Measurements from ENCODE around the gene SMIM22. TPM values are rescaled to one million over a fixed set of nuclear protein-coding genes. Genes with fewer than 3 reads are reported as not detected.

The SMIM22 gene
- polyA plus RNA-seq, 4 donors, result 134 to 1,710 (median 721) TPM

- Histone ChIP-seq H3K9me3 (ENCODE audit: control insufficient read depth in 2 of 2, insufficient read depth in 1 of 2, low read depth in 1 of 2, low read length in 1 of 2) (peaks cover 0 to 6% of the 10 kb centered on the region in 2 donors), H3K36me3 (ENCODE audit: control insufficient read depth in 3 of 3, insufficient read depth in 2 of 3, low read depth in 1 of 3, low read length in 3 of 3) (peaks cover 5 to 76% (median 9%) of the 10 kb centered on the region in 3 donors)
- no peak for FAIRE-seq
Observed at GRCh38 chr16:4750896-4751295, 44.3 kb upstream of the SMIM22 start.

GRCh38 chr16:4752351-4753100 lies 42.6 kb upstream of the SMIM22 start:
- H3K36me3 ChIP-seq (ENCODE audit: control insufficient read depth in 3 of 3, insufficient read depth in 2 of 3, low read depth in 1 of 3, low read length in 3 of 3), result peaks cover 5 to 79% (median 9%) of the 10 kb centered on the region in 3 donors
- H3K4me3 ChIP-seq (ENCODE audit: low read depth in 1 of 3, low read length in 3 of 3), result no peak overlapping the region
- H3K27ac ChIP-seq (ENCODE audit: low read depth in 1 of 3, low read length in 2 of 3), result no peak overlapping the region
- no peak for FAIRE-seq
- H3K4me1 ChIP-seq (ENCODE audit: control insufficient read depth in 3 of 3, insufficient read depth in 2 of 3, low read depth in 1 of 3, low read length in 2 of 3), result no peaks in the 10 kb centered on the region
- DNase-seq, result no peak
- H3K9me3 ChIP-seq (ENCODE audit: control insufficient read depth in 2 of 2, insufficient read depth in 1 of 2, low read depth in 1 of 2, low read length in 1 of 2), result peaks cover 0 to 6% of the 10 kb centered on the region in 2 donors
- no peaks in the 10 kb centered on the region for H3K27me3 ChIP-seq (ENCODE audit: control insufficient read depth in 3 of 3, insufficient read depth in 3 of 3, low read length in 3 of 3)
- 96 to 98% (median 97%) methylated on average over 39 to 44 of the region's 44 CpGs for WGBS, 3 donors

More at GRCh38 chr16:4750896-4751295, 44.3 kb upstream of the SMIM22 start:
- no peak overlapping the region for H3K4me3 ChIP-seq (ENCODE audit: low read depth in 1 of 3, low read length in 3 of 3)
- no peaks in the 10 kb centered on the region for H3K27me3 ChIP-seq (ENCODE audit: control insufficient read depth in 3 of 3, insufficient read depth in 3 of 3, low read length in 3 of 3)
- no peak for DNase-seq
- 81 to 88% (median 81%) methylated on average over 8 of the region's 8 CpGs for WGBS, 3 donors
- H3K27ac ChIP-seq (ENCODE audit: low read depth in 1 of 3, low read length in 2 of 3), result no peak overlapping the region
- H3K4me1 ChIP-seq (ENCODE audit: control insufficient read depth in 3 of 3, insufficient read depth in 2 of 3, low read depth in 1 of 3, low read length in 2 of 3), result no peaks in the 10 kb centered on the region

DNA sequence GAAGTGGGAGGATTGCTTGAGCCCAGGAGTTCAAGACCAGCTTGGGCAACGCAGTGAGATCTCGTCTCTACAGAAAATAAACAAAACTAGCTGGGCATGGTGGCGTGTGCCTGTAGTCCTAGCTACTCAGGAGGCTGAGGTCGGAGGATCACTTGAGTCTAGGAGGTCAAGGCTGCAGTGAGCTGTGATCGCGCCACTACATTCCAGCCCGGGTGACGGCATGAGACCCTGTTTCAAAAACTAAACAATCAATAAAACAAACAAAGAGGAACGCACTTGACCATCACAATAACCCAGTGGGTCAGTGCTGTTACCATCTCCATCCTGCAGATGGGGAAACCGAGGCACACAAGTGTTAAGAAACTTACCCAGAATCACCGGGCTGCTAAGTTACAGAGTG lies 41.9 kb upstream of the SMIM22 start:
- H3K9me3 ChIP-seq (ENCODE audit: control insufficient read depth in 2 of 2, insufficient read depth in 1 of 2, low read depth in 1 of 2, low read length in 1 of 2), result peaks cover 0 to 6% of the 10 kb centered on the region in 2 donors
- H3K4me1 ChIP-seq (ENCODE audit: control insufficient read depth in 3 of 3, insufficient read depth in 2 of 3, low read depth in 1 of 3, low read length in 2 of 3), result no peaks in the 10 kb centered on the region
- FAIRE-seq, result no peak
- H3K27ac ChIP-seq (ENCODE audit: low read depth in 1 of 3, low read length in 2 of 3), result no peak overlapping the region
- no peak overlapping the region for H3K4me3 ChIP-seq (ENCODE audit: low read depth in 1 of 3, low read length in 3 of 3)
- H3K27me3 ChIP-seq (ENCODE audit: control insufficient read depth in 3 of 3, insufficient read depth in 3 of 3, low read length in 3 of 3), result no peaks in the 10 kb centered on the region
- 93 to 95% (median 95%) methylated on average over 11 of the region's 11 CpGs for WGBS, 3 donors
- H3K36me3 ChIP-seq (ENCODE audit: control insufficient read depth in 3 of 3, insufficient read depth in 2 of 3, low read depth in 1 of 3, low read length in 3 of 3), result peaks cover 5 to 83% (median 10%) of the 10 kb centered on the region in 3 donors
- DNase-seq, result no peak

GRCh38 chr16:4754865-4755264 lies 40.3 kb upstream of the SMIM22 start:
- WGBS, 3 donors, result 97 to 100% (median 100%) methylated on average over 4 of the region's 4 CpGs
- Histone ChIP-seq H3K4me3 (ENCODE audit: low read depth in 1 of 3, low read length in 3 of 3) (no peak overlapping the region), H3K4me1 (ENCODE audit: control insufficient read depth in 3 of 3, insufficient read depth in 2 of 3, low read depth in 1 of 3, low read length in 2 of 3) (no peaks in the 10 kb centered on the region), H3K27ac (ENCODE audit: low read depth in 1 of 3, low read length in 2 of 3) (no peak overlapping the region), H3K9me3 (ENCODE audit: control insufficient read depth in 2 of 2, insufficient read depth in 1 of 2, low read depth in 1 of 2, low read length in 1 of 2) (peaks cover 0 to 6% of the 10 kb centered on the region in 2 donors), H3K27me3 (ENCODE audit: control insufficient read depth in 3 of 3, insufficient read depth in 3 of 3, low read length in 3 of 3) (no peaks in the 10 kb centered on the region), H3K36me3 (ENCODE audit: control insufficient read depth in 3 of 3, insufficient read depth in 2 of 3, low read depth in 1 of 3, low read length in 3 of 3) (peaks cover 5 to 83% (median 16%) of the 10 kb centered on the region in 3 donors)
- DNase-seq (no peak), FAIRE-seq (no peak)

GRCh38 chr16:4755687-4756086 lies 39.5 kb upstream of the SMIM22 start:
- Histone ChIP-seq H3K27ac (ENCODE audit: low read depth in 1 of 3, low read length in 2 of 3) (no peak overlapping the region), H3K36me3 (ENCODE audit: control insufficient read depth in 3 of 3, insufficient read depth in 2 of 3, low read depth in 1 of 3, low read length in 3 of 3) (peaks cover 5 to 84% (median 20%) of the 10 kb centered on the region in 3 donors), H3K9me3 (ENCODE audit: control insufficient read depth in 2 of 2, insufficient read depth in 1 of 2, low read depth in 1 of 2, low read length in 1 of 2) (peaks cover 0 to 6% of the 10 kb centered on the region in 2 donors), H3K27me3 (ENCODE audit: control insufficient read depth in 3 of 3, insufficient read depth in 3 of 3, low read length in 3 of 3) (no peaks in the 10 kb centered on the region), H3K4me1 (ENCODE audit: control insufficient read depth in 3 of 3, insufficient read depth in 2 of 3, low read depth in 1 of 3, low read length in 2 of 3) (no peaks in the 10 kb centered on the region), H3K4me3 (ENCODE audit: low read depth in 1 of 3, low read length in 3 of 3) (no peak overlapping the region)
- DNase-seq (no peak), FAIRE-seq (no peak)
- WGBS, 3 donors, result 96 to 99% (median 97%) methylated on average over 6 of the region's 6 CpGs

- peaks cover 17 to 82% (median 19%) of the 10 kb centered on the region in 3 donors for H3K36me3 ChIP-seq (ENCODE audit: control insufficient read depth in 3 of 3, insufficient read depth in 2 of 3, low read depth in 1 of 3, low read length in 3 of 3)
- no peak overlapping the region for H3K27ac ChIP-seq (ENCODE audit: low read depth in 1 of 3, low read length in 2 of 3)
- FAIRE-seq, result no peak
- no peaks in the 10 kb centered on the region for H3K9me3 ChIP-seq (ENCODE audit: control insufficient read depth in 2 of 2, insufficient read depth in 1 of 2, low read depth in 1 of 2, low read length in 1 of 2)
- H3K4me1 ChIP-seq (ENCODE audit: control insufficient read depth in 3 of 3, insufficient read depth in 2 of 3, low read depth in 1 of 3, low read length in 2 of 3), result peaks cover 0 to 3% (median 0%) of the 10 kb centered on the region in 3 donors
- no peak overlapping the region for H3K4me3 ChIP-seq (ENCODE audit: low read depth in 1 of 3, low read length in 3 of 3)
- H3K27me3 ChIP-seq (ENCODE audit: control insufficient read depth in 3 of 3, insufficient read depth in 3 of 3, low read length in 3 of 3), result no peaks in the 10 kb centered on the region
- 90 to 92% (median 91%) methylated on average over 22 to 23 of the region's 23 CpGs for WGBS, 3 donors
- DNase-seq, result no peak
Observed at GRCh38 chr16:4760221-4760910, 34.8 kb upstream of the SMIM22 start.

GRCh38 chr16:4762205-4762604 lies 33.0 kb upstream of the SMIM22 start:
- peaks cover 0 to 11% (median 6%) of the 10 kb centered on the region in 3 donors for H3K4me1 ChIP-seq (ENCODE audit: control insufficient read depth in 3 of 3, insufficient read depth in 2 of 3, low read depth in 1 of 3, low read length in 2 of 3)
- H3K36me3 ChIP-seq (ENCODE audit: control insufficient read depth in 3 of 3, insufficient read depth in 2 of 3, low read depth in 1 of 3, low read length in 3 of 3), result peaks cover 17 to 78% (median 17%) of the 10 kb centered on the region in 3 donors
- H3K27me3 ChIP-seq (ENCODE audit: control insufficient read depth in 3 of 3, insufficient read depth in 3 of 3, low read length in 3 of 3), result no peaks in the 10 kb centered on the region
- FAIRE-seq, result no peak
- H3K4me3 ChIP-seq (ENCODE audit: low read depth in 1 of 3, low read length in 3 of 3), result no peak overlapping the region
- H3K9me3 ChIP-seq (ENCODE audit: control insufficient read depth in 2 of 2, insufficient read depth in 1 of 2, low read depth in 1 of 2, low read length in 1 of 2), result no peaks in the 10 kb centered on the region
- DNase-seq, result no peak
- 90 to 96% (median 94%) methylated on average over 6 to 9 of the region's 9 CpGs for WGBS, 3 donors
- H3K27ac ChIP-seq (ENCODE audit: low read depth in 1 of 3, low read length in 2 of 3), result no peak overlapping the region

DNA sequence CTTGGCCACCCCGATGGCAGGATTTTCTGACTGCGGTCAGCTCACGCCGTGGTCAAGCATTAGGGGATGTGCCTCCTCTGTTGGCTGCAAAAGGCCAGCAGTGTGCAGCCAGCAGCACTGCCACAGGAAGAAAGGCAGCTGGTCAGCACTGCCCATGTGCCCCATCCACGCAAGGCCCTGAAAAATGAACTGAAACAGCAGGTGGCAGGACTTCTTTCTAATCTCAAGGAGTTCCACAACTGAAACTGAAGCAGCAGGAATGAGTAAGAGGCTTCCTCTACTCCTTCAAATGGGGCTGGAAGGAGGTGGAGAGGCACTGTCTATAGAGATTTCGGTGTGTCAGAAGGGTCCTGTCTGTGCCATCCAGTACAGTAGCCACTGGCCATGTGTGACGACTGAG lies 31.4 kb upstream of the SMIM22 start:
- Histone ChIP-seq H3K27me3 (ENCODE audit: control insufficient read depth in 3 of 3, insufficient read depth in 3 of 3, low read length in 3 of 3) (no peaks in the 10 kb centered on the region), H3K9me3 (ENCODE audit: control insufficient read depth in 2 of 2, insufficient read depth in 1 of 2, low read depth in 1 of 2, low read length in 1 of 2) (no peaks in the 10 kb centered on the region), H3K27ac (ENCODE audit: low read depth in 1 of 3, low read length in 2 of 3) (no peak overlapping the region), H3K4me1 (ENCODE audit: control insufficient read depth in 3 of 3, insufficient read depth in 2 of 3, low read depth in 1 of 3, low read length in 2 of 3) (peaks cover 0 to 20% (median 13%) of the 10 kb centered on the region in 3 donors), H3K36me3 (ENCODE audit: control insufficient read depth in 3 of 3, insufficient read depth in 2 of 3, low read depth in 1 of 3, low read length in 3 of 3) (peaks cover 12 to 64% (median 17%) of the 10 kb centered on the region in 3 donors), H3K4me3 (ENCODE audit: low read depth in 1 of 3, low read length in 3 of 3) (no peak overlapping the region)
- 89 to 92% (median 89%) methylated on average over 7 of the region's 7 CpGs for WGBS, 3 donors
- DNase-seq (no peak), FAIRE-seq (no peak)

All from small intestine (tissue), 7 donors.